ENCODE results near the gene CALML3. TPM values are rescaled to one million over a fixed set of nuclear protein-coding genes. Genes with fewer than 3 reads are reported as not detected.

Gene CALML3
- total RNA-seq, 3 donors from 2014 or later (not counting 1 experiment from before 2014, with no cell fraction given): not detected

DNA sequence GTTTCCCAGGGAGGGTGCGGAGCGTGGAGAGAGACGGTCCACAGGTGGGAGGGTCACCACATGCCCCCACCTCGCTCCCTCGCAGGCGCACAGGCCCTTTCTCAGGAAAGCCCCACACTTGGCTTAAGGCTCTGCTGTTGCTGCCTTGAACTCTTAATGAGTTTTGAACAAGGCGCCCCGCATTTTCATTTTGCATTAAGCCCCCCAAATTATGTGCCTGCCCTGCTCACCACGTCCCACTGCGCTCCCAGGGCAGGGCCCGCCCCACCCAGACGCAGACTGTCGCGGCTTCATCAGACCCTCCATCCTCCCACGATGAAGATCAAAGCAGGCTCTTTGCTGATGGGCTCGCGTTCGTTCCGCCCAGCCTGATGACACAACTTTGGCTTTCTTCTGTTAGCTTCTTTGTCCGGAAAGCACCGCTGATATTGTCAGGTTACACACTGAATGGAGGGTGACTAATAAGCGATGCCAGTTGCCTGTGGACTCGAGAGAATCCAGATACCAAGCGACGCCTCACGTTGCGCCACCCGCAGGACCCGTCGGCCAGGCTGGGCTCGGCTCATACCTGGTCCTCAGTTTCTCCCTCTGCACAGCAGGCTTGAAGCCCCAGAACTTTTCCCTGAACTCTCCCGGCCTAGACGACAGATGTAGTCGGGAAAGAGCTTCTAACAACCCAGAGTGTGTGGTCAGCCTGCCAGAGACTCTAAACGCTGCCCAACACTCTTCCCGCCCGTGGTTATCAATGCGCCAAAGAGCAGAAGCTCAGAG lies 9.5 kb downstream of the CALML3 start:
- ATAC-seq (no peak), DNase-seq (no peak)
- H3K9me3 Mint-ChIP-seq: no peaks in the 10 kb centered on the region
- H3K36me3 Mint-ChIP-seq: no peaks in the 10 kb centered on the region
- 91% methylated on average over 38 of the region's 38 CpGs for WGBS (ENCODE audit: insufficient coverage)
- H3K27ac Mint-ChIP-seq: no peak overlapping the region
- Histone ChIP-seq H3K27me3 (ENCODE audit: control insufficient read depth, insufficient read depth, low read length) (no peaks in the 10 kb centered on the region), H3K4me1 (ENCODE audit: control insufficient read depth, insufficient read depth, low read length) (no peaks in the 10 kb centered on the region), H3K4me3 (ENCODE audit: low read length) (no peak overlapping the region), H3K27ac (ENCODE audit: low read length) (no peak overlapping the region), H3K36me3 (ENCODE audit: control insufficient read depth, insufficient read depth, low read length) (no peaks in the 10 kb centered on the region), H3K9me3 (ENCODE audit: control insufficient read depth, insufficient read depth, low read length) (no peaks in the 10 kb centered on the region)
- intact Hi-C loops (cut with micrococcal nuclease): no loop called here
- H3K4me1 Mint-ChIP-seq: no peaks in the 10 kb centered on the region
- H3K4me3 Mint-ChIP-seq: no peak overlapping the region
- no peak for TF ChIP-seq CTCF (IDR thresholded peaks at IDR 0.05)
- H3K27me3 Mint-ChIP-seq (ENCODE audit: low read depth in 2 of 2): peaks cover 0 to 6% of the 10 kb centered on the region in 2 donors

- no peak overlapping the region for H3K27ac Mint-ChIP-seq
- DNase-seq (no peak), ATAC-seq (no peak)
- H3K9me3 Mint-ChIP-seq: no peaks in the 10 kb centered on the region
- WGBS (ENCODE audit: insufficient coverage): 82% methylated on average over 6 of the region's 8 CpGs
- H3K27me3 Mint-ChIP-seq (ENCODE audit: low read depth in 2 of 2): peaks cover under 1 to 6% of the 10 kb centered on the region in 2 donors
- Histone ChIP-seq H3K4me3 (ENCODE audit: low read length) (no peak overlapping the region), H3K27me3 (ENCODE audit: control insufficient read depth, insufficient read depth, low read length) (no peaks in the 10 kb centered on the region), H3K27ac (ENCODE audit: low read length) (no peak overlapping the region), H3K9me3 (ENCODE audit: control insufficient read depth, insufficient read depth, low read length) (no peaks in the 10 kb centered on the region), H3K4me1 (ENCODE audit: control insufficient read depth, insufficient read depth, low read length) (no peaks in the 10 kb centered on the region), H3K36me3 (ENCODE audit: control insufficient read depth, insufficient read depth, low read length) (no peaks in the 10 kb centered on the region)
- TF ChIP-seq CTCF (IDR thresholded peaks at IDR 0.05): no peak
- no peaks in the 10 kb centered on the region for H3K4me1 Mint-ChIP-seq
- no peak overlapping the region for H3K4me3 Mint-ChIP-seq
- no peaks in the 10 kb centered on the region for H3K36me3 Mint-ChIP-seq
- intact Hi-C loops (cut with micrococcal nuclease): no loop called here
These were observed 10.4 kb downstream of the CALML3 start for GRCh38 chr10:5534880-5535856.

- ATAC-seq: no peak
- H3K36me3 Mint-ChIP-seq: no peaks in the 10 kb centered on the region
- DNase-seq: no peak
- 88% methylated on average over 6 of the region's 7 CpGs for WGBS (ENCODE audit: insufficient coverage)
- peaks cover 6% of the 10 kb centered on the region in 2 donors for H3K27me3 Mint-ChIP-seq (ENCODE audit: low read depth in 2 of 2)
- H3K4me1 Mint-ChIP-seq: no peaks in the 10 kb centered on the region
- no peaks in the 10 kb centered on the region for H3K9me3 Mint-ChIP-seq
- Histone ChIP-seq H3K4me3 (ENCODE audit: low read length) (no peak overlapping the region), H3K9me3 (ENCODE audit: control insufficient read depth, insufficient read depth, low read length) (no peaks in the 10 kb centered on the region), H3K27ac (ENCODE audit: low read length) (no peak overlapping the region), H3K36me3 (ENCODE audit: control insufficient read depth, insufficient read depth, low read length) (no peaks in the 10 kb centered on the region), H3K4me1 (ENCODE audit: control insufficient read depth, insufficient read depth, low read length) (no peaks in the 10 kb centered on the region), H3K27me3 (ENCODE audit: control insufficient read depth, insufficient read depth, low read length) (no peaks in the 10 kb centered on the region)
- no peak overlapping the region for H3K4me3 Mint-ChIP-seq
- H3K27ac Mint-ChIP-seq: no peak overlapping the region
- TF ChIP-seq CTCF (IDR thresholded peaks at IDR 0.05): no peak
- intact Hi-C loops (cut with micrococcal nuclease): no loop called here
These were observed 11.8 kb downstream of the CALML3 start for GRCh38 chr10:5536486-5537081.
